Colon (tissue), 2 donors: ENCODE data around the gene HOXB5.

Experiments
- FAIRE-seq: peaks from 2 replicates; lab custom pipeline; 2012; peaks lifted over from hg19 to GRCh38; lab: Jason Lieb, UNC
- donor health status: control.
- donor health status: control.

The HOXB5 gene

DNA sequence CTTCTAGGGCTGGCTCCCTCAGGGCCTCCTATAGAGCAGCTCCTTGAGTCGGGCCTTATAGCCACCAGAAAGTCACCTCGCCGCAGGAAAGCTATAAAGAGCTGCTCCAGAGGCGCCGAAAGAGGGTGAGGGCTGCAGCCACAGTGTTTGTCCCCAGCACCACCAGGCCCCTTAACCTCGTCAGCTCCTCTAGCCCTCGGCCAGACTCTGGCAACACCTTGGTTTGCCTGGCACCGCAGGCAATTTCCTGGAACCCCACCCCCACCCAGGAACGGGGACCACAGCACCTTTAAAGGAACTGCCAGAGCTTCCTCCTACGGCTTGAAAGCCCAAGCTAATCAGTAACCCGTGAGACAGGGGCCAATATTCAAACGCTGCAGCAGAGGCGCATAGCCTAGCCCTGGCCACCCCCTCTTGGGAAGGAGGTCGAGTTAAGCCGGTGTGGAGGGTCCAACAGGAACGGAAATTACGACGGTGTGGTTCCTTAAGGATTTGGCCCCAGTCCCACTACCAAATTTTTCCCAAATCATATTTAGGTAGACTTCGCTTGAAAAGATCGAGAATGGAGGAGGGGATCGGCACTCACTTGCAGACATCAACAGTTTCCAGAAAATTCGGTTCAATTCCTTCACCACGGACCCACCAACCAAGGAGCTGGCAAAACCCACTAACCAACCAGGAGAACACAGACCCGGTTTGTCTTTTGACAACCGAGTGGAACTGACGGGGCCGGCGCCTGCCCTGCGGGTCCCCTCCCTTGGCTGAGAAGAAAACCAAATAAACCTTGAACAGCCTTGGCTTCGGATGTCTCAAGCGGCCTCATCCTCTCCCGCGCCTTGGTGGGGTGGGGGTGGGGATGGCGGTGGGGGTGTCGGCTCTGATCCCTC lies 8.2 kb upstream of the HOXB5 start:
- no peak for FAIRE-seq

DNA sequence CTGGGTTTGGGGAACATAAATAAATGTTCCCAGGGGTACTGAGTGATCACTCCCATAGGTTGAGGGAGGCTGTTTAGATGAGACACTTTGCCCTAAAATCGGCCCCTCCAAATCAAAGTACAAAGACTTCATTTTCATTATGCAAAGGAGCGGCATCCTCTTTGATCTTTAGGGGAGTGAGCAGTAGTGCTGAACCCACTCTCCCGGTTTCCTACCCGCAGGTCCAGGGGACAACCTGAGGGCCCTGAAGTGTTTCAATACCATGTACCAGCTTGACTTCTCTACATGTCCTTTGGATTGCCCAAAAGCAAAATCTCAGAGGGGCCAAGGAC lies 7.6 kb upstream of the HOXB5 start:
- no peak for FAIRE-seq

DNA sequence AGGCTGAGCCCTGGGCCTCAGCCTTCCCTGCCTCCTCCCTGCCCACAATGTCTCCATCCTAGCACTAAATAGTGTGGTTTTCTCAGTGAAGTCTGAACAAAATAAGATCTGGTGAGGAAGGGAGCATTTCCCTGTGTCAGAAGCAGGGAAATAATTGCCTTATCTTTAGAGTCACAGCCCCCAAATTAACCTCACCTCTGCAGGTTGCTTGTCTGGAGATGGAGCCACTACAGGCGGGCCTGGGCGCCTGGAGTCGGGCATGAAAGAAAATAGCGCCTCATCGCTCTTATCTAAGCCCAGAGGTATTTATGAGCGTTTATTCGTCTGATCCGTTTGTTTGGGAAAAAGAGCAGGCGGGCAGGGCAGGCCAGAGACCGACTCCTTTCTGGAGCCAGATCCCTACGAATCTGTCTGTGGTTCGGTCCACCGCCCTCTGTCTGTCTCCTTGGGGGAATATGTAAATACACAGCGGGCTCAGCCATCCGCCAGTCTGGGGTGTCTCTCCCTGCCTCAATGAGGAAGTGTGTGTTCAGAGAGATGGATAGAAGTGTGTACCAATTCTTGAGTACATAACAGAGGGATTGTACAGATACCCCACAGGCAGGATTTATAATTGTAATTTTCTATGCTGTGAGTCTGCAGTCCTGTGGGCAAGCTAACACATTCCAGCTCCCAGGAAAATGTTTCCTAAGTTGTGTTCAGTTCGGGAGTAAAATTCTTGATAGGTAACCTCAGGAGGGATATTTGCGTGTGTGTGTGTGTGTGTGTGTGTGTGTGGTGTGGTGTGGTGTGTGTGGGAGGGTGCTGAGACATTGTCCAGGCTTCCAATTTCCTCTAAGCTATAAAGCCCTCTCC lies 6.9 kb upstream of the HOXB5 start:
- FAIRE-seq: no peak

DNA sequence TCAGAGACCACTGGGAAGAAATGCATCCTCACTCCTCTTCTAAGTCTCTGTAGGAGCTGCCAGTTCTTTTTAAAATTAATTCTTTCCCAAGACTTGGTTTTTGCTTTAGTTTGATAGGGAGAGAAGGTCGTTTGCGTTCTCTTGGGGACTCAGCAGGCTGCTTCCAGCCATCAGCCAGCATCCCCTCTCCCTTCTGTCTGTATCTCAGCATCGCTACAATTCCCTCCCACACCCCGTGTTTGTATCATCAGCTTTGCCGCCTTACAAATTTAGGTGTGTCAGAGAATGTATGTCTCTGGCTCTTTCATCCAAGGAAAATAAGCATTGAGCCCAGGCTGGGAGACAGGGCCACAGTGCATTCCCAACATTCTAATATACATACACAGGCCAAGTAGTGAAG lies 5.8 kb upstream of the HOXB5 start:
- no peak for FAIRE-seq

DNA sequence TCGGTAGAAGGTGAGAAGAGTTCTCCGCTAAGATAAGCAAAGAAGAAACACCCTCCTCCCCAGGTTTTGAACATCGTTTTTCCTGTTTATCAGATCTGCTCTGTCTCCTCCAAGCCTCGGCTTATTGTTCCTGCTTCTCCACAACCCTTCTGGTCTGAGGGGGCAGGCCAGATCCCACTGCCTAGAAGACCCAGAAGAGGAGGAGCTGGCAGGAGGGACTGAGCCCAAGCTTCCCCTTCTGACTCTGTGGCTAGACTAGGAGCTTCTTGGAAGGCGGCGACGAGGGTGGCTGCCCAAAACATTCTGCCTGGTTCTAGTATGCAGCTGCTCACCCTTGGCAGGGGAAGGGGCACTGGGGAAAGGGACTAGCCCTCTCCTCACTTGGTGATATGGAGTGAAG lies 5.2 kb upstream of the HOXB5 start:
- no peak for FAIRE-seq

DNA sequence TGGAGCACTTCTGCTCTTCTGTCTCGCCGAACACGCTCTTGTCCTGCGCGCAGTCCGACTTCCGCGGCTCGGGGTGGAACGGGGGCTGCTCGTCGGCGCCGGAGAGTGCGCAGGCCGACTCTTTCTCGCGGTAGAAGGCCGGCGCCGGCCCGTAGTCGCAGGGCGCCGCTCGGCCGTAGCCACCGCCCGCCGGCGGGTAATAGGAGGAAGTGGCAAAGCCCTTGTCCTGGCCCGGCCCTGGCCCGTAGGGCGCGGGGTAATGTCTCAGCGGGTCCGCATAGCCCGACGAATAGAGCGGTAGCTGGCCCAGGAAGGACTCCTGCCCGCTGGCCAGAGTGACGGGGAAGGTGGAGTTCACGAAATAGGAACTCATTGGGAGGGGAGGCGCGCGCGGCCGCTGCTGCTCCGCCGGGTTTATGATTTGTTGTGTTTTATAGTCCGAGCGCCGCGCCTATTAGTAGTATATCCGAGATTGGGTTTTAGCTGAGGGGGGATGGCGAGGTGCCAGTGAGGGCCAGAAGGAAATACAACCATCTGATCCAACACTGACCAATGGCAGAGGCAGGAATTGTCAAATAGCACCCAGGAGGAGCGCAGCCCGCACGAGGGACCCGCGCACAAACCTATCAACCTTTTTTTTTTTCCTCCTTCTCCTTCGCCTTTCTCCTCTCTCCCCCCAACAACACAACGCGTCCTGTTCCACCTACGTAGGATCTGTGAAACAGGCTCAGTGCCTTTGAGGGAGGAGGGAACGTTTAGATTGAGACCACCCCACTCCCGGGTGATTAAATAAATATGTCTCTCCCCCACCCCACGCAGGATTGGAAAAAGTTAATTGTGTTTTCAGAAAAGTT lies 4.4 kb upstream of the HOXB5 start:
- FAIRE-seq: no peak

DNA sequence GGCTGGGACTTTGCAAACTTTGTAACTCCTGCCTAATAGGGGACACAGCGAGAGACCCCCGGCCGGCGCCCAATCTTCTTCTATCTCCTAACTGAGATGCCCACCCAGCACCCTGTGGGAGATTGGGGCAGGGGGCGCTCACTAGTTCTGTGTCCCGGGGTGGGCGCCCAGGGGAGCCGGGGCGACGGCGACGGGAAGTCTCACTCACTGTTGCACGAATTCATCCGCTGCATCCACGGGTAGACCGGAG lies 3.9 kb upstream of the HOXB5 start:
- FAIRE-seq: no peak

DNA sequence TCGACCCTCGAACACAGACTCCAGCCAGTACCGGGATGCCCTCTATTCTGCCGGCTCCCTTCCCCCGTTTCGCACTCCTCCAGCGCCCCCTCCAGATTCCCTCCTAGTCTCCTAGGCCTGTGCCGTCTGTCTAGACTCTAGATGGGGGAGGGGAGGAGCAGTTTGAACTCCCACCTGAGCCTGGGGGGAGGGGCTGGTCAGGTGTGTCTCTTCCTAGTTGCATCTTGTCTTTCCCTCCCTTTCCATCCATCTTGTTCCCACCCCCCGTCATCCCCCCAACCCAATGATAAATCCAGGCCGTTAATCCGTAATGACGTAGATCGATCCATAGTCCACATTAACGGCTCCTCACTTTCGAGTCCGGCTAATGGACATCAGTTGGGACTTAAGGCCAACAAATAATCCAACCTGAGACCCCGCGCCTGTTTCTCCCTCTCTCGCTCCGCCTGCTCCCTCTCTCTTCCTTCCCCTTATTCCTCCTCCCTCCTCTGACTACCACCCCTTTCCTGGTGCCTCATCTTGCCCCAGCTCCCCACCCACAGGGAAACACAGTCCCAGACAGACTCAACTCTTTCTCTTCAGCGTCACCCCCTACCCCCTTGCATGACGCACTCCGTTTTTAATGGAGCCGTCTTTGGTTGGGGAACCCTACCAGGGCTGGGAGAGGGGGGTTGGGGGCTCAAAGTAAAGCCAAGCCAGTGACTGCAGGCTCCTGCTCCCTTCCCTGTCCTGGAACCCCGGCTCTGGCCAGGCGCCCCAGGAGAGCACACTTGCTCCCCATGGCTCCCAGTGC lies 3.4 kb upstream of the HOXB5 start:
- no peak for FAIRE-seq

DNA sequence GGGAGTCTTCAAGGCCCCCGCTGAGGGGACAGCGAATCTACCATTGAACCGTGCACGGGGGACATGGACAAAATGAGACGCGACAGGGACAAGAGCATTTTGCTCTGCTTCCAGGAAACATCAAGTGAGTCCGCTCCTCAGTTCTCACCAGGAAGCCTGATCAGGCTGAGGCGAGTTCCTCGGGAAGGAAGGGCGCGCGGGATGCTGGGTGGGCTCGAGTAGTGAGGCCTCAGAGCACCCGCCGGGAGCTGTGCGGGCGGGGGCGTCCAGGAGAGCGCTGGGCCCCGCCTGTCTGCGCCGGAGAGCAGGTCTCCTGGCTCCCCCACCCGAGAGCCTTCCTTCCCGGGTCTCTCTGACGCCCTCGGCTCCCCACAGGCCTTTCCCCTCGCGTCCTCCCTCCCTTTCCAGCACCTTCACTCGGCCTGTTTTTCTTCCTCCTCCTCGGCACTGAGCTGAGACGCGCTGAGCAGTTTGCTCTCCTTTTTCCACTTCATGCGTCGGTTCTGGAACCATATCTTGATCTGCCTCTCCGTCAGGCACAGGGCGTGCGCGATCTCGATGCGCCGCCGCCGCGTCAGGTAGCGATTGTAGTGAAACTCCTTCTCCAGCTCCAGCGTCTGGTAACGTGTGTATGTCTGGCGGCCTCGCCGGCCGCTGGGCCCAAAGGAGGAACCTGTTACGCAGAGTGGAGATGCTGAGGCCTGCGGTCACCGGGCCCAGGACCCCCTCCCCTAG lies 2.6 kb upstream of the HOXB5 start:
- no peak for FAIRE-seq

DNA sequence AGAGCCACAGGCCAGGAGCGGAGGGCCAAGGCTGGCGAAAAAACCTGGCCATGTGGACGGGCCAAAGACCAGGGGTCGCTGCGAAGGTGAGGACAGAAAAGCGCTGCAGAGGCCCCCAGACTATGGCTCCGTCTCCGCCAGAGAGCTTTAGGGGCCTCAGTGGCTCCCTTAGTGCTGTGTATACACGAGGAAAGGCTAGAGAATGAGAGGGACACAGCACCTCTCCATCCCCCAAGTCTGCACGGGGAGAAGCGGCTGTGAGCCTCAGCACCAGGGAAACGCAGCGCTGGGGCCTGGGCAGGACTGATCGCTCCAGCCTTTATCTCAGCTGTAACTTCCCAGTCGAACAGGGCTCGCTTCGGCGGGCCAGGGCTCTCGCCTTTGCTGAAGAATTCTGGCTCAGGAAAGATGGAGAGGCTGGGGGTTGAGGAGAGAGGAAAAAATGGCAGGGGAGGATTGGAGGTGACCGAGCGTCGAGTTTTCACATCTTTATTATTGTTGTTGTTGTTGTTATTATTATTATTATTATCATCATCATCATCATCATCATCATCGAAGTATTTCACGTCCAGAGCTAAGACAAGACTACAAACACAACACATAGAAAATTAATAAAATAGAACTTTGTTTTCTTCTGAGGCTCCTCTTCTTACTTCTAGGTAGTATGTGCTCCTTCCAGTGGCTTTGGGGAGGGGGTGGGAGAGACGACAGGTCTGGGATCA lies 1.9 kb upstream of the HOXB5 start:
- FAIRE-seq: no peak

DNA sequence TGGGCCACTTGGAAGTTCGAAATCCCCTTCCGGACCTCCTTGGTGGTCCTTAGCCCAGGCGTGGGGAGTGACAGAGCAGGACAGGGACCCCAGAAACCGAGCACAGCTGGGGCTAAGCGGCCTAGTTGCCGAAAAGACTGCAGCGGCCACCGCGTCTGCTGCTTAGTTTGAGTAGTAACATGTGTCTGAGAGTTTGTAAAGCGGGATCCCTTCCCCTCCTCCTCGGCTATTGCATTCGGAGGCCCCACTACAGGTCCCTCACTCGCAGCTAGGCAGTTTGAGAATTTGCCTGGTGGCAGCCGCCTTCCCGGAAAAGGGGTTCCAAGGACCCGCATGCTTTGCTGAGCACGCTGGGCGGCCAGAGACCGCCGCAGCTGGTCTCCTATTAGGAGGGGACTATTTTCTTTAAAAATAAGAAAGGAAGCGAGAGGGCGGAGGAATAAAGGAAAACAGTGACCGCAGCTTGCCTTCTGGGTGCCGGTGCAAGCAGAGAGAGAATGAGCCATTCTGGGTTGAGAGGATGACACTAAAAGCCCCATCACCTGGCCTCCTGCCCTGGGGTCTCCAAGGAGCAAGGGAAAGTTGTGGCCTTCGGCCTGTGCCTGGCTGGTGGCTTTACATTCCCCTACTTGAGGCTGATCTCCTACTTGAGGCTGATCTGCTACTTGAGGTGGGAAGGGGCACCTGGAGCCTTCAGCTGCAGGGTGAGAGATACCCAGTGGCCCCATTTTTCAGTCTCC lies 1.1 kb upstream of the HOXB5 start:
- no peak for FAIRE-seq

DNA sequence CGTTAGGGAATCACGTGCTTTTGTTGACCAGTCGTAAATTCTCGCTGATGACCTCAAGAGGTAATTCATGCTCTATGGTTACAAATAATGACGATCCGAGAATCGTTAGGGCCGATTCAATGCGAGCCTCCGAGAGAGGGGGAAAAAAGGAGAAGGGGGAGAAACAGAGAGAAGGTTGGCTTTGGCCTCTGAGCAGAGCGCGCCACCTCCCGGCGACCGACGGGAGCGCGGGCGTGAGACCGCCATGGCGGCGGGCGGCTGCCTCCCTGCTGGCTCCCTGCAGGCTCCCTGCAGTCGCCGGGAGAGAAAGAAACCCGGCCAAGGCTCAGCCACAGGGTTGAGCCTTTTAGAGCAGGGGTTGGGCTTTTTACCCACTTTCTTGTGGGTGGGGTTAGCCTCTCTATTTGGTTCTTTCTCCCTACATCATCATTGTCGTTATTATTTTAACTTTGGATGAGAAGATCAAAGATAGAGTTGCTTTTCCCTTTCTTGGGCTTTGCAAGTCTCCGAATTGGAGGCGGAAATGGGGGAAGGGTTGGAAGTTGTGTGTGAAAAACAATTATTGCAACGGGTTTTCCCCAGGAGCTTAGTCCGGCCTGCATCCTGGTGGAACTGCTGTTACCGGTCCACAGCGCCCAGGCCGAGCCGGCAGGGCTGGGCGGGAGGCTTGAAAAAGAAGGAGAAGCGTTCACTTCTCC lies 410 bp upstream of the HOXB5 start:
- no peak for FAIRE-seq

DNA sequence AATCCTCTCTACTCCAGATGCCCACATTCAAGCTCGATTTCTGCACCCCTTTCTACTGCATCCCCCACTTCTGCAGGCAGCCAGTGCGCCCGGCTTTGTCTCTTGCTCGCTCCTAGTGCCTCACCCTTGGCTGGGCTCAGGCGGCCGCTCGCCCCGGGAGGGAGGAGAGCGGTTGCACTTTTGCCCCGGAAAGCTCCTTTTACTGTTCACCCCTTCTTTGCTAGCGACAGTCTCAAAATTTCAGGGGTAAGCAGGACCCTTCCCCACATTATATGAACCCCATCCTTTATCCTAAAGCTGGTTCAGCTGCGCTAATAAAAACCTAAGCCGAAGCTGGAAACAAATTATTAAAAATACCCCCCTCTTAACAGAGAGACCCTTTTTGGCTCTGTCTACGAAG lies 1.0 kb downstream of the HOXB5 start:
- FAIRE-seq: no peak

DNA sequence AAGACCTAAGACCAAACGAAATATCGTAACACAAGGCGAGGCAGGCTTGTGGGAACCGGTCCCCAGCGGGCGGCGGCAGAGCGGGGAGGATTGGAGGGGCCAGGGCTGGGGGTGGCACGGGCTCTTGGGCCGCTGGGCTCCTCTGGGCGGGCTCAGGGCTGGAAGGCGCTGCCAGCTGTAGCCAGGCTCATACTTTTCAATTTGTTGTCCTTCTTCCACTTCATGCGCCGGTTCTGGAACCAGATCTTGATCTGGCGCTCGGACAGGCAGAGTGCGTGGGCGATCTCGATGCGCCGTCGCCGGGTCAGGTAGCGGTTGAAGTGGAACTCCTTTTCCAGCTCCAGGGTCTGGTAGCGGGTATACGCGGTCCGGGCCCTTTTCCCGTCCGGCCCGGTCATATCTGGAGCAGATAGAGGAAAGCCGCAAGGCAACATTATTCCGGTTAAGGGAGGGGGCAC lies 1.5 kb downstream of the HOXB5 start:
- FAIRE-seq: no peak

DNA sequence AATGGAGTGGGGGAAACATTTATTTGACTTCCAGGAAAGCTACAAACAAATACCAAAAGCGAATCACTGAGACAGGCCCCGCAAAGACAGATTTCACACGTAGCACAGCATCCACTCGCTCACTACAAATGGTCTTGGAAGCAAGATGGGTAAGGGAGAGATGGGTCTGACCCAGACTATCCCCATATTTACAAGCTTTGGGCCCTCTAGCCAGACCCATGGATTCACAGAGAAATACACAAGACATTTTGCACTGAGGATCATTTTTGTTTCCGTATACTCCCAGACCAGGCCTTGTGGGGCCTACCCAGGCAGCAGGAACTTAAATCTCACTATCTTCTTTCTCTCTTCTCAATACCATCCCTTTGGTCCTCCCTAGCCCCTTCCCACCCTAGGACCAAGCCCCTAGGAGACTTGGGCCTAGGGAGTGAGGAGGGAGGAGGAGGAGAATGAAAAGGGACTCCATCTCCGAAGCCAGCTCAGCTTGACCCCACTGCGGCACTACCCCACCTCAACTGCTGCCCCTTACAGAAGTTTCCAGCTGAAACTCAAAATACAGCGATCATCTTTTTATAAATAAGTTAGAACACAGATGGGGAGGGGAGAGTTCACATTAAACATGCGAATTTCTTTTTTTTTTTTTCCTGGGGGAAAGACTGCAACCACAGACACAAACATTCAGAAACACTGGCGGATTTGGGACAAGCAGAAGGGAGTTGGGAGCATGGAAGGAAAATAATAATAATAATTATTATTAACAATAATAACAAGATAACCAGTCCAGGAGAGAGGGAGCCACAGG lies 2.1 kb downstream of the HOXB5 start:
- FAIRE-seq: no peak

DNA sequence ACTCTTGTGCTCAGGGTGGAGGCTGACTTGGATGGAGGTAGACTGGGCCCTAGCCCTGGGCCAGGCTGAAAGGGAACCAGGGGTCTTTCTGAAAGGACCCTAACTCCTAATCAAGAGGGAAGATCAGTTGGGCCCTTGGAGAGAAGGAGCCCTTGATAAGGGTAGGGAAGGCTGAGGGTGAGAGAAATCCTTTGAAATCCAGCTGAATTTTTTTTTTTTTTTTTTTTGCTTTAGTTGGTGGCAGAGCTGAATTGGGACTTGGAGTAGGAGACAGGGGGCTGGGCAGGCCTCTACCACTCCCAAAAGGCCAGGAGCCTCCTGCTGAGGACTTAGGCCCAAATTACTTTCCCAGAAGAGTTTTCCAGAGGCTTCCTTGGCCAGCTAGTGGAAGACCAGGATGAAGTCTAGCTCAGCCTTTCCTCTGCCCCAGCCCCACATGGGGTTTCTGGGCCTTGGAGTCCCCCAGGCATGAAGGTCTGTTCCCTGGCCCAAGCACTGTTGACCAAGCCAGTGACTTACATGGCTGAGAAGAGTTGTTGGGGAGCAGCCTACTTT lies 2.9 kb downstream of the HOXB5 start:
- no peak for FAIRE-seq

DNA sequence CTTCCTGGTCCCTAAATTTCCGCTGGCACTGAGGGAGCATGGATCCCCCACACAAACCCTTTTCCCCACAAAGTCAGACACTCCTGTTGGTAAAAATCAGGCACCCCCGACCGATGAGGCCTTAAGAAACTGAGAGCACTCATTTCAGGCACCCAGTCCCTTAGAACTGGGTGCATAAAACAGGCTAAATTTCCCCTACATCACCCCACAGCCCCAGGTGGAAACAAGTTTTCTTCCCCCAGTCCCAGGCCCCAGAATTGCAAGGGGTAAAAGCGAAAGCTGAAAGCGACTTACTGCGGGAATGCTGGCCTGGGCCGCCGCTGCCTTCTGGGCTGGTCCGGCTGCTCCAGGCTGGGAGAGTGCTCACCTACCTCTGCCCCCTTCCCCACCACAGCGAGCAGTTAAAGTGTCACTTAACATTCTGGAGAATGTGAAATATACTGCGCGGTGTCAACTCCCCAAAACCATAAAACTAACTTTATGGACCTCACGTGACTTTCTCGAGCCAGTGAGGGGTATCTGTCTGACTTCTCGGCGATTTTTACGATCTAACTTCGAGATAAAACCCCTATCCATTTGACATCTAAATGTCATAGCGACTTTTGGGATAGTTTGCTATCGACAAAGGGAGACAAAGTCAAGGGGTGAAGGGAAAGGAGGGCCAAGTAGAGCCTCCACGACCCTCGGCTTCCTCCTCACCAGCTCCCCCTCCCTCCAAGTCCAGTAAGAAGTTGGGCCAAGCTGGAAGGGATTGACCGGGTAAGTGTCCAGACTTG lies 3.6 kb downstream of the HOXB5 start, which contains the start of gene HOXB3:
Gene HOXB3, minus strand, starts transcription at position 411 of the 776 bp plus-strand sequence. CDS start 37,767 bp downstream, outside the sequence.
- FAIRE-seq: no peak
